ENCODE measurements around the gene GPC6. TPM values are rescaled to one million over a fixed set of nuclear protein-coding genes. Genes with fewer than 3 reads are reported as not detected.

Gene GPC6
- total RNA-seq, 1 donor = 77.8 TPM

DNA sequence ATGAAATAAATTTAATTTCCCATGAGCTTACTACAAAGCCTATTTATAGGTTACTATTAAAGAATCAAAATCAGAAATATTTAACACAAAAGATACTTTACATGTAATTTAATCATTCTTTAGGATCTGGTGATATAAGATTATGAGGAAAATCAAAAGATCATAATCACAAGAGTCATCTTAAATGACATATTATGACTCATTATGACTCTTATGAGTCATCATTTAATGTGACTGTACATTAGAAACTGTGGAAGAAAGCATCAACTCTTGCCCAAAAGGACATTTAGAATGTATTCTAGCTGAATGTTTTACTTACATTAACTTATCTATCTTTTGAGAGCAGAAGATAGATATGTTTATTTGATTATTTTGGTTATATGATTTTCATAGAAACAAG lies 794.2 kb downstream of the GPC6 start:
- Histone ChIP-seq H3K4me2 (ENCODE audit: insufficient read depth, low read length) (peak overlapping the region; percentile 5), H3K36me3 (ENCODE audit: insufficient read depth, low read length) (no peaks in the 10 kb centered on the region), H2AFZ (ENCODE audit: low read length) (no peak overlapping the region), H3K79me2 (ENCODE audit: insufficient read depth, low read length) (no peaks in the 10 kb centered on the region), H3K27ac (ENCODE audit: low read depth, low read length) (no peak overlapping the region), H3K9me3 (ENCODE audit: low read depth, low read length) (no peaks in the 10 kb centered on the region), H4K20me1 (ENCODE audit: insufficient read depth, low read length) (no peaks in the 10 kb centered on the region), H3K4me3 (ENCODE audit: insufficient read depth, low read length) (no peak overlapping the region), H3K27me3 (ENCODE audit: insufficient read depth, low read length) (no peaks in the 10 kb centered on the region), H3K4me1 (ENCODE audit: insufficient read depth, low read length) (peaks cover 9% of the 10 kb centered on the region)
- peak; percentile 58 for DNase-seq (ENCODE audit: insufficient read length, low spot score, missing footprints)
- TF ChIP-seq, protein P1, sequence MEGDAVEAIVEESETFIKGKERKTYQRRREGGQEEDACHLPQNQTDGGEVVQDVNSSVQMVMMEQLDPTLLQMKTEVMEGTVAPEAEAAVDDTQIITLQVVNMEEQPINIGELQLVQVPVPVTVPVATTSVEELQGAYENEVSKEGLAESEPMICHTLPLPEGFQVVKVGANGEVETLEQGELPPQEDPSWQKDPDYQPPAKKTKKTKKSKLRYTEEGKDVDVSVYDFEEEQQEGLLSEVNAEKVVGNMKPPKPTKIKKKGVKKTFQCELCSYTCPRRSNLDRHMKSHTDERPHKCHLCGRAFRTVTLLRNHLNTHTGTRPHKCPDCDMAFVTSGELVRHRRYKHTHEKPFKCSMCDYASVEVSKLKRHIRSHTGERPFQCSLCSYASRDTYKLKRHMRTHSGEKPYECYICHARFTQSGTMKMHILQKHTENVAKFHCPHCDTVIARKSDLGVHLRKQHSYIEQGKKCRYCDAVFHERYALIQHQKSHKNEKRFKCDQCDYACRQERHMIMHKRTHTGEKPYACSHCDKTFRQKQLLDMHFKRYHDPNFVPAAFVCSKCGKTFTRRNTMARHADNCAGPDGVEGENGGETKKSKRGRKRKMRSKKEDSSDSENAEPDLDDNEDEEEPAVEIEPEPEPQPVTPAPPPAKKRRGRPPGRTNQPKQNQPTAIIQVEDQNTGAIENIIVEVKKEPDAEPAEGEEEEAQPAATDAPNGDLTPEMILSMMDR (IDR thresholded peaks at IDR 0.05; ENCODE audit: extremely low read depth, low read depth, low read length) = no peak

DNA sequence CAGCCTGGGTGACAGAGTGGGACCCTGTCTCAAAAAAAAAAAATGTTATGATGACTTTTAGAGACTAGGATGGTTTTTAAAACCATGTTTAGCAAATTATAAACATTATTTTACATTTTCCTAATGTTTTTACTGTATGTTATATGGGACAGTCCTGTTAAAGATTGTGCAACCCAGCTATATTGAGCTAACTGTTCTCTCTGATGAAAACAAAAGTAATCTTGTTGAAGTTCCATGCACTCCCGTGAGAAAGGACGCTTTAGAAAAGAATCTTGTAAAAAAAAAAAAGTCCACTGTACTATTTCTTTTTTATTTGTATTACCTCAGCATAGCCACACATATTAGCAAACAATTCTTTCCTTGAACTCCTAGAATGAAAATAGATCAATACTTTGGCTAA lies 801.6 kb downstream of the GPC6 start:
- Histone ChIP-seq H3K9me3 (ENCODE audit: low read depth, low read length) (no peaks in the 10 kb centered on the region), H2AFZ (ENCODE audit: low read length) (no peak overlapping the region), H3K27me3 (ENCODE audit: insufficient read depth, low read length) (no peaks in the 10 kb centered on the region), H3K4me1 (ENCODE audit: insufficient read depth, low read length) (no peaks in the 10 kb centered on the region), H3K27ac (ENCODE audit: low read depth, low read length) (no peak overlapping the region), H3K4me2 (ENCODE audit: insufficient read depth, low read length) (no peak overlapping the region), H3K36me3 (ENCODE audit: insufficient read depth, low read length) (no peaks in the 10 kb centered on the region), H3K79me2 (ENCODE audit: insufficient read depth, low read length) (no peaks in the 10 kb centered on the region), H4K20me1 (ENCODE audit: insufficient read depth, low read length) (no peaks in the 10 kb centered on the region), H3K4me3 (ENCODE audit: insufficient read depth, low read length) (no peak overlapping the region)
- TF ChIP-seq, protein P1 (IDR thresholded peaks at IDR 0.05; ENCODE audit: extremely low read depth, low read depth, low read length) = no peak
- DNase-seq (ENCODE audit: insufficient read length, low spot score, missing footprints) = no peak

DNA sequence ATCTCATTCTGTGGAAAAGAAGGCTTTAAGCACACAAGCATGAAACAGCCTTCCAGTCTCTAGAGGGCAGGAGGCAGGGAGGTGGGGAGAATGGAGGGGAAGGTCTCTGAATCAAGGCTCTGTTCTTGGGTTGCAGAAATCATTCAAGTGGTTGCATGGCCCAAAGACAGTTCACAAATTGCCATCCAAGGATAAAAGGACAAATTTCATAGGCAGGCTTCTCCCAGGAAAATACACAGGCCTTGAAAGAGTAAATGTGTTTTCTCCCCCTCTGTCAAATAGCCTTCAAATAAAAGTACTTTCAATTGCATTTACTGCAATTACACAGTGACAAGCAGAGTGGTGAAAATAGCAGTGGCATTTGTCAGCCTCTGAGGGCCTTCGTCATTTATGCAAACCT lies 802.0 kb downstream of the GPC6 start:
- Histone ChIP-seq H3K4me3 (ENCODE audit: insufficient read depth, low read length) (no peak overlapping the region), H3K9me3 (ENCODE audit: low read depth, low read length) (no peaks in the 10 kb centered on the region), H2AFZ (ENCODE audit: low read length) (no peak overlapping the region), H3K36me3 (ENCODE audit: insufficient read depth, low read length) (no peaks in the 10 kb centered on the region), H3K4me2 (ENCODE audit: insufficient read depth, low read length) (no peak overlapping the region), H3K79me2 (ENCODE audit: insufficient read depth, low read length) (no peaks in the 10 kb centered on the region), H3K27ac (ENCODE audit: low read depth, low read length) (no peak overlapping the region), H3K4me1 (ENCODE audit: insufficient read depth, low read length) (no peaks in the 10 kb centered on the region), H3K27me3 (ENCODE audit: insufficient read depth, low read length) (no peaks in the 10 kb centered on the region), H4K20me1 (ENCODE audit: insufficient read depth, low read length) (no peaks in the 10 kb centered on the region)
- DNase-seq (ENCODE audit: insufficient read length, low spot score, missing footprints) = no peak
- TF ChIP-seq, protein P1 (IDR thresholded peaks at IDR 0.05; ENCODE audit: extremely low read depth, low read depth, low read length) = no peak

DNA sequence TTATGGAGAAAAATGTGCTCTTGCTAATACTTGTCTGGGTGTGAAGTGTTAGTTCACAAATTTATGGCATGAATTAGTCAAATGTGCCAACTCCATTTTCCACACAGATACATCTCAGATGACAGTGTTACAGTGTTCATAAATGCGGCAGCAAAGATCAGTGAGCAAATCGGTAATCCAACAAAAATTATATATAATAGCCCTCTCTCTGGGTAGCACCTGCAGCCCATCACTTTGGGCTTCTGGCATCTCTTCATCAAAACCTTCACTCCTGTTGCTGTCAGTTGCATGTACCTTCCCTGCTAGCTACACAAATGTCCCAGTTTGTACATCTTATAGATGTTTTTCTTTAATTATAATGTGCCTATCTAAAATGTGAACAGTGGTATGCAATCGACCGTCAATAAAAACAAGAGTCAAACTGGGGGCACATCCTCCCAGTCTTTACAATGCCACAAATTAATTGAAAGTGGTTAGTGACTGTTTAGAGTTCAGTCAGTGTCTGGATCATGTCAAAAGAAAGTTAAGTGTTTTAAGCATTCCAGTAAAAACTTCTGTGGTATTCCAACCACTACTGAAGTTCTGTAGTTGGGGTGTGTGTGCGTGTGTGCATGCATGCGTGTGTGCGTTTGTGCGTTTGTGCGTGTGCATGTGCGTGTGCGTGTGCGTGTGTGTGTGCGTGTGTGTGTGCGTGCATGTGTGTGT lies 804.0 kb downstream of the GPC6 start:
- Histone ChIP-seq H3K79me2 (ENCODE audit: insufficient read depth, low read length) (no peaks in the 10 kb centered on the region), H3K9me3 (ENCODE audit: low read depth, low read length) (no peaks in the 10 kb centered on the region), H3K4me2 (ENCODE audit: insufficient read depth, low read length) (no peak overlapping the region), H2AFZ (ENCODE audit: low read length) (no peak overlapping the region), H4K20me1 (ENCODE audit: insufficient read depth, low read length) (no peaks in the 10 kb centered on the region), H3K4me1 (ENCODE audit: insufficient read depth, low read length) (no peaks in the 10 kb centered on the region), H3K4me3 (ENCODE audit: insufficient read depth, low read length) (no peak overlapping the region), H3K36me3 (ENCODE audit: insufficient read depth, low read length) (no peaks in the 10 kb centered on the region), H3K27ac (ENCODE audit: low read depth, low read length) (no peak overlapping the region), H3K27me3 (ENCODE audit: insufficient read depth, low read length) (no peaks in the 10 kb centered on the region)
- TF ChIP-seq, protein P1 (IDR thresholded peaks at IDR 0.05; ENCODE audit: extremely low read depth, low read depth, low read length) = no peak
- no peak for DNase-seq (ENCODE audit: insufficient read length, low spot score, missing footprints)

Measured in osteoblast (primary cell).